Muscle of leg (tissue), 11 donors: ENCODE measurements around the gene PTPRC. TPM values are rescaled to one million over a fixed set of nuclear protein-coding genes. Genes with fewer than 3 reads are reported as not detected.

Experiments used
- DNase-seq: peaks from one replicate; pipeline ENCODE4 v3.0.0; 2013
- H3K27ac ChIP-seq: one replicate; pipeline ENCODE4 v1.5.1; 2013; ENCODE audit warnings: mild to moderate bottlenecking, low read length, control low read depth
- H3K27me3 ChIP-seq: one replicate; pipeline ENCODE4 v1.6.1; 2013; ENCODE audit warnings: low read length; ENCODE audit not compliant: control insufficient read depth, insufficient read depth
- H3K36me3 ChIP-seq: one replicate; pipeline ENCODE4 v1.6.1; 2013; ENCODE audit warnings: low read length; ENCODE audit not compliant: control insufficient read depth, insufficient read depth
- H3K4me1 ChIP-seq: one replicate; pipeline ENCODE4 v1.6.1; 2013; ENCODE audit warnings: low read length; ENCODE audit not compliant: control insufficient read depth, insufficient read depth
- H3K4me3 ChIP-seq: one replicate; pipeline ENCODE4 v1.5.1; 2013; ENCODE audit warnings: low read length, control low read depth
- H3K9me3 ChIP-seq: replicated peaks from 2 replicates; pipeline ENCODE4 v1.6.1; 2013; ENCODE audit warnings: low read depth, low read length; ENCODE audit not compliant: control insufficient read depth
- whole genome bisulfite sequencing: methylation state at CpG from one replicate; pipeline ENCODE4 v1.1.5; 2013; ENCODE audit warnings: missing lambda C conversion rate; ENCODE audit not compliant: insufficient coverage; 5-methylcytosine and 5-hydroxymethylcytosine counted together
- polyA plus RNA-seq, 8 donors: library from polyadenylated mRNA; unstranded; fragments of 120-200 nt; gene quantifications; one replicate each; pipeline versions ENCODE4 v1.2.1 to v1.2.3, GENCODE V29; 2013; ENCODE audit warnings: inconsistent platforms in 1 of 8, low replicate concordance in 1 of 8; ENCODE audit not compliant: insufficient read length in 8 of 8, insufficient read depth in 1 of 8
- total RNA-seq: library from RNA; stranded (reverse); fragments of 120-200 nt; gene quantifications from one replicate; pipeline ENCODE4 v1.2.4, GENCODE V29; 2013

PTPRC gene
- total and polyA plus RNA-seq, 9 donors: 3.4 to 5.8 (median 4.7) TPM

GRCh38 chr1:198681831-198682759 is 43.3 kb downstream of the PTPRC start:
- no peak overlapping the region for H3K4me3 ChIP-seq
- no peaks in the 10 kb centered on the region for H3K36me3 ChIP-seq
- no peaks in the 10 kb centered on the region for H3K9me3 ChIP-seq
- no peaks in the 10 kb centered on the region for H3K4me1 ChIP-seq
- no peaks in the 10 kb centered on the region for H3K27me3 ChIP-seq
- WGBS: no CpG with 5 or more reads among the region's 7 CpGs
- peak; percentile 85 for DNase-seq
- peak overlapping the region; percentile 33 for H3K27ac ChIP-seq

DNA sequence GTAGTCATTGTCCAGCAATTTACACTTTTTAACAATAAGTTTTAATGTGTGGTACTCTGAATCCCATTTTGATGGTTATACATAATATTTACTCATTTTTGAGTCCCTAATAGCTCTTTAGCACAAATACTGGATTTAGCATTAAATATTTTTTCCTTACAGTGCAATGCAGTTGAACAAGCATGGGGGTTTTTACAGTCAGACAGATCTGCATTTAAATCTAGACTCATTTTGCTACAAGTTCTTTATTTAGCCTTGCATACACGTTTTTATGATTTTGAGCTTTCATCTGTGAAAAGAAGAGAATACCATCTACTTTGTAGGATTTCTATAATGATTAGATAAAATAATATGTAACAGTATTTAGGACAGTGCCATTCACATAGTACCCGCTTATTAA is 44.0 kb downstream of the PTPRC start:
- DNase-seq: no peak
- Histone ChIP-seq H3K4me3 (no peak overlapping the region), H3K27me3 (no peaks in the 10 kb centered on the region), H3K9me3 (no peaks in the 10 kb centered on the region), H3K36me3 (no peaks in the 10 kb centered on the region), H3K27ac (no peak overlapping the region), H3K4me1 (no peaks in the 10 kb centered on the region)
- WGBS: no CpG with 5 or more reads among the region's 2 CpGs

- Histone ChIP-seq H3K4me1 (no peaks in the 10 kb centered on the region), H3K4me3 (no peak overlapping the region), H3K36me3 (no peaks in the 10 kb centered on the region), H3K9me3 (no peaks in the 10 kb centered on the region), H3K27me3 (no peaks in the 10 kb centered on the region), H3K27ac (no peak overlapping the region)
- WGBS: no CpG with 5 or more reads among the region's 2 CpGs
- DNase-seq: peak; percentile 52
These were observed 44.6 kb downstream of the PTPRC start for GRCh38 chr1:198683449-198683848.

- H3K4me1 ChIP-seq: no peaks in the 10 kb centered on the region
- DNase-seq: peak; percentile 48
These were observed 47.4 kb downstream of the PTPRC start for GRCh38 chr1:198686069-198686728.

DNA sequence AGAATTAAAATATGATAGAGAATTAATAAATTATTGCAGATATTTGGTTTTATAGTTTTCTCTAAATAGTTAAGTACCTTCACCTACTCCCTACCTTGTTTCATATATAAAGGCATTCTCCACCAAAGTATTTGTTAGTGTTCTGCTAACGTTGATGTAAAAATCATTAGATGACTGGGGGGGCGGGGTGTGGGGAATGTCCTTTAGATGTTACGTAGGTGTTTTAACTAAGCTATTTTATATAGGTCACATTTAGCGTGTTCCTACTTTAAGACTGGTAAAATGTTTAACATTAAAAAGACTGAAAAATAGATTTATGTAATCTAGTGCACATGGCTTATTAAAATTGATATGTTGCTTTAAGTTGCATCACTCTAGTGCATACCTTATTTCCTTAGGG is 48.6 kb downstream of the PTPRC start:
- DNase-seq: no peak
- H3K27ac ChIP-seq: no peak overlapping the region
- no peak overlapping the region for H3K4me3 ChIP-seq
- no CpG with 5 or more reads among the region's 4 CpGs for WGBS
- H3K4me1 ChIP-seq: no peaks in the 10 kb centered on the region
- H3K27me3 ChIP-seq: no peaks in the 10 kb centered on the region
- H3K9me3 ChIP-seq: no peaks in the 10 kb centered on the region
- no peaks in the 10 kb centered on the region for H3K36me3 ChIP-seq

More at GRCh38 chr1:198686069-198686728, 47.4 kb downstream of the PTPRC start:
- H3K36me3 ChIP-seq: no peaks in the 10 kb centered on the region
- H3K27me3 ChIP-seq: no peaks in the 10 kb centered on the region
- H3K27ac ChIP-seq: no peak overlapping the region
- H3K9me3 ChIP-seq: no peaks in the 10 kb centered on the region
- no peak overlapping the region for H3K4me3 ChIP-seq

GRCh38 chr1:198691063-198691462 is 52.2 kb downstream of the PTPRC start:
- no peak for DNase-seq
- no CpG with 5 or more reads among the region's 1 CpG for WGBS
- Histone ChIP-seq H3K27me3 (no peaks in the 10 kb centered on the region), H3K4me1 (no peaks in the 10 kb centered on the region), H3K27ac (no peak overlapping the region), H3K9me3 (no peaks in the 10 kb centered on the region), H3K36me3 (no peaks in the 10 kb centered on the region), H3K4me3 (no peak overlapping the region)

- H3K4me1 ChIP-seq: no peaks in the 10 kb centered on the region
- no peak overlapping the region for H3K4me3 ChIP-seq
- H3K27me3 ChIP-seq: no peaks in the 10 kb centered on the region
- H3K9me3 ChIP-seq: no peaks in the 10 kb centered on the region
- no peak for DNase-seq
- H3K27ac ChIP-seq: no peak overlapping the region
- no peaks in the 10 kb centered on the region for H3K36me3 ChIP-seq
These were observed 54.5 kb downstream of the PTPRC start for GRCh38 chr1:198693321-198693720.

DNA sequence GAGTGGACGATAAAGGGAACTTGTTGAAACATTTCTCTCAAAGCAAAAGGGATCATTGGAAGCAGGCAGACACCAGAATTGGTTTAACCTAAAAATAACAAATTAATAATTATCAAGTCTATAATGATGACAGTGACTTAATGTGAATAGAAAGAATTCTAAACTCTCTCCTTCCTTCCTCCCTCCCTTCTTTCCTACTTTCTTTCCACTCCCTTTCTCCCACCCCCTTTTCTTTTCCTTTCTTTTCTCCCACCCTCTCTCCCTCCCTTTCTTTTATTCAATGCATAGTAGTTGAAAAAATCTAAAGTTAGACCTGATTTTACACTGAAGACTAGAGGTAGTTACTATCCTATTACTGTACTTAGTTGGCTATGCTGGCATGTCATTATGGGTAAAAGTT is 55.7 kb downstream of the PTPRC start:
- Histone ChIP-seq H3K27ac (no peak overlapping the region), H3K36me3 (no peaks in the 10 kb centered on the region), H3K9me3 (no peaks in the 10 kb centered on the region), H3K4me1 (no peaks in the 10 kb centered on the region), H3K4me3 (no peak overlapping the region), H3K27me3 (no peaks in the 10 kb centered on the region)
- no peak for DNase-seq
- no CpG with 5 or more reads among the region's 1 CpG for WGBS

DNA sequence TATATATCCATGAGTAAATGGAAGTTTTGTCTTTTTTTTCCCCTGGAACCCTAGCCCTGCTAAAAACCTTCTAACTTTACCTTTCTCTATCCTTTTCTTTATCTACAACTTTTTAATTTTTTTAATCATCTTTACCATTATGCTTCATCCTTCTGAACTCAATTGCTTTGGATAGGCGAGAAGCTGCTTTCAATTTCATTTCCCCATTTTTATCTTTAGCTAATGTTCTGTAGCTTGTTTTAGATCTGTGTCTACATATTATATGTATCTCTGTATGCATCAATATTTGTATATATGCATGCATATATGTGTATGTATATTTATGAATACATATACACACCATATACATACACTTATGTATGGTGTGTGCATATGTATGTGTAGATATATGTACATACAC is 57.4 kb downstream of the PTPRC start:
- Histone ChIP-seq H3K9me3 (no peaks in the 10 kb centered on the region), H3K4me1 (no peaks in the 10 kb centered on the region), H3K36me3 (no peaks in the 10 kb centered on the region), H3K27ac (no peak overlapping the region), H3K27me3 (no peaks in the 10 kb centered on the region), H3K4me3 (no peak overlapping the region)
- DNase-seq: no peak
- no CpG with 5 or more reads among the region's 1 CpG for whole genome bisulfite sequencing

GRCh38 chr1:198699167-198700015 is 60.6 kb downstream of the PTPRC start:
- no peaks in the 10 kb centered on the region for H3K27me3 ChIP-seq
- H3K9me3 ChIP-seq: no peaks in the 10 kb centered on the region
- no peaks in the 10 kb centered on the region for H3K4me1 ChIP-seq
- H3K36me3 ChIP-seq: no peaks in the 10 kb centered on the region
- peak; percentile 27 for DNase-seq
- WGBS: 9% methylated on average over 7 of the region's 13 CpGs
- H3K27ac ChIP-seq: no peak overlapping the region
- H3K4me3 ChIP-seq: no peak overlapping the region
